Measurements from ENCODE around the gene CD24. TPM values are rescaled to one million over a fixed set of nuclear protein-coding genes. Genes with fewer than 3 reads are reported as not detected.

Gene CD24
- total RNA-seq, 1 experiment from 2014 or later: 1.5 TPM

DNA sequence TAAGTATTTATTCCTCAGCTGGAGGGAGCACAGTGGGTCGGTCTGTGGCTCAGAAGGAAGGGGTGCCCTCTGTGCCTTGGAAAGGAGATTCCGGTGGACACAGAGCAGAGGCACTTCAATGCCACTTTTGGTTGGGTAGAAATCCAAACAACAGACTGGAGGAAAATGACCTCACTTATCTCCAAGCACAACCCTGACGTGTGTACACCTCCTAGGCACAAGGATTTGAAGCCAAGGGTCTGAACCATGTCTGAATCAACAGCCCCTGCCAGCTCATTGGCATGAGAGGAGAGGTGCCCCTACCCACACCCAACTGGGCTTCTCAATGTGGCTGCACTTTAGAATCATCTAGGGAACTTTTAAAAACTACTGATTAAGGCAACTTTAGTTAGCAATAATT lies 13.4 kb downstream of the CD24 start:
- Histone ChIP-seq H3K9me3 (replicated peaks) (no peaks in the 10 kb centered on the region), H3K4me1 (no peaks in the 10 kb centered on the region), H3K36me3 (no peaks in the 10 kb centered on the region), H3K4me3 (no peak overlapping the region), H3K27ac (no peak overlapping the region), H3K27me3 (no peaks in the 10 kb centered on the region)
- DNase-seq: no peak

DNA sequence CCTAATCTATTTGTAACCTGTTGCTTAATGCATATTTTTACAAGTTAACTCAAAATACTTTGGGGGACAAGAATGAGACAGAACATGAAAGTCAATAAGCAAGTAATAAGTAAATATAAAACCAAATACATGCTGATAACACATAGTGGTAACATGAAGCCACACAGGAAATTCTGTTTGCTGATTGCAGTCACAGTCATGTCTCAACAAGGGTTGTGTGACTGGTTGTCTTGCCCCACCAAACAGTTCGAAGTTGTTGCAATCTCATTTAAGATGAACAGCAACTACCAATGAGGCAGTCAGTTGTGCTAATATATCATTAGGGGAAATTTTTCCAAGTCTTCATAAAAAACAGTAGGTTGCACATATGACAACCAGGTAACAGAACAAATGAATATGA lies 14.5 kb downstream of the CD24 start:
- H3K4me1 ChIP-seq: no peaks in the 10 kb centered on the region
- H3K9me3 ChIP-seq (replicated peaks): no peaks in the 10 kb centered on the region
- H3K27me3 ChIP-seq: no peaks in the 10 kb centered on the region
- no peak overlapping the region for H3K27ac ChIP-seq
- no peak overlapping the region for H3K4me3 ChIP-seq
- H3K36me3 ChIP-seq: no peaks in the 10 kb centered on the region
- DNase-seq: no peak

DNA sequence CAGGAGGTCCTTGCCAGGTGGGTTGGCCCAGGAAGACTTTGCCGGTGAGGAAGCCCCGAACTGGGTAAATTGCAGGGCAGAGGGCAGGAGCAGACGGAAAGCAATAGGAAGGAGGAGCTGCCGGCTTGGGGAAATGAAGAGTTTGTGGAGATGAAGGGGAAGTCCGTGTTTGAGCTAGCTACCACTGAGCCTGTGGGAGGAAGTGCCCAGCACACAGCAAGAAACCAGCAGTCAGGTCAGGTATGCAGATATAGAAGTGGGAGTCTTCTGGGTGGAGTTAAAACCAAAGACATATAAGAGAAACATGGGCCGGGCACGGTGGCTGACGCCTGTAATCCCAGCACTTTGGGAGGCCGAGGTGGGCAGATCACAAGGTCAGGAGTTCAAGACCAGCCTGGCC lies 34.7 kb downstream of the CD24 start:
- Histone ChIP-seq H3K27me3 (no peaks in the 10 kb centered on the region), H3K9me3 (replicated peaks) (no peaks in the 10 kb centered on the region), H3K27ac (no peak overlapping the region), H3K4me1 (no peaks in the 10 kb centered on the region), H3K36me3 (no peaks in the 10 kb centered on the region), H3K4me3 (no peak overlapping the region)
- DNase-seq: no peak

DNA sequence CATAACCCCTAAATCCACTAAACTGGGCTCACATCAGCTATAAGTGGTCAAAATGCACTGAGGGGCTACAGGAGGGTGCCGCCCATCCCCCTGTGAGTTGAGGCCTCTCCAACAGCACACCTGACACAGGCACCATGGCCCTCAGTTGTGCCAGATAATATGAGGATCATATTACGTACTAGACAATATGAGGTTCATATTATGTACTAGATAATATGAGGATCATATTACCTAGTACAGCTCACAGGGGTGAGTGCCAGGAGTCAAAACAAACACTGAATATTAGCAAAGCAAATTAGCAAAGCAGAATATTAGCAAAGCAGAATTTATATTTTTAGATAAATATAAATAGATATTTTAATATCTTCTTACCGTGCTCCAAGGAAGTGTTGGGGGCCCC lies 35.3 kb downstream of the CD24 start:
- H3K27ac ChIP-seq: no peak overlapping the region
- no peaks in the 10 kb centered on the region for H3K4me1 ChIP-seq
- H3K27me3 ChIP-seq: no peaks in the 10 kb centered on the region
- DNase-seq: no peak
- no peak overlapping the region for H3K4me3 ChIP-seq
- H3K36me3 ChIP-seq: no peaks in the 10 kb centered on the region
- H3K9me3 ChIP-seq (replicated peaks): no peaks in the 10 kb centered on the region

DNA sequence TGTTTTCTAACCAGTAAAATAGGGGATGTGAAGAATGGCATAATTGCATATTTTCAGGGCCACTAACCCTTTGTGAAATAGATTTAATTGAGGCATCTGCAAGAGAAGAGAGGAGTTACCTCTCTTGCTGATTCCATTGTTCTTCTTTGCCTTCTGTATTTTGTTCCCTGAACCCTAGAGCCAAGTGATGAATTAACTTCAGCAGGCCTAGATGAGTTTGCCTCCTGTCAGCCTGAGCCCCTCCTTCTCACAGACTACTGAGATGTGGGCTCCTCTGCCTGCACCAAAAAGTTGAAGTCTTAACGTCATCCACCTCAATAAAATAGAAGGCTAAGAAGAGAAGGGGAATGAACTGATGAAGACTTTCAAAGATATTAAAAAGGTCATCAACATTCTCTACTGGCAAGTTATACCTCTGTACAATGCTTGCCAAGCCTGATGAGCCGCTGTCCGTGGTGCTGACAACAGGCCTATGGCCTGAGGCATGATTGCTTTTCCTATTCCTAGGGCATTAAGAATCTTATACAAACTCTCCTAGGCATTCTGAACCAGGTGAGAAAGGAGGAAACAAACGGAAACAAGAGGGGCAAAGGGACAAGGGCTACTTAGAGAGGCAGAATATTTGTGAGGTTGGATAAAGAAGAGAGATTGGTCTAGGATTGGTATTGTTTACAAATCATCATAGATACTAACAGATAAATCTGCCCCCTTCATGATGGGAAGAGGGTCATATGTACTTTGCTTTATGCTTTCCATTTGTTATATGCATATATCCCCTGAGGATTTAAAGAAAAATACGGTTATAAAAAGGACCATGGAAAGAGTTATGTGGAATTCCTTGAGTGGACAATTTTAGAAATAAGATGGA lies 46.8 kb downstream of the CD24 start:
- peak; percentile 53 to 78 for DNase-seq
- Histone ChIP-seq H3K36me3 (no peaks in the 10 kb centered on the region), H3K27me3 (no peaks in the 10 kb centered on the region; the same call in none of the 2 replicates), H3K4me3 (no peak overlapping the region), H3K9me3 (replicated peaks) (no peaks in the 10 kb centered on the region), H3K27ac (no peak overlapping the region), H3K4me1 (0 out of 2 replicates have a peak, but pooled peaks cover 3% of the 10 kb centered on the region)

DNA sequence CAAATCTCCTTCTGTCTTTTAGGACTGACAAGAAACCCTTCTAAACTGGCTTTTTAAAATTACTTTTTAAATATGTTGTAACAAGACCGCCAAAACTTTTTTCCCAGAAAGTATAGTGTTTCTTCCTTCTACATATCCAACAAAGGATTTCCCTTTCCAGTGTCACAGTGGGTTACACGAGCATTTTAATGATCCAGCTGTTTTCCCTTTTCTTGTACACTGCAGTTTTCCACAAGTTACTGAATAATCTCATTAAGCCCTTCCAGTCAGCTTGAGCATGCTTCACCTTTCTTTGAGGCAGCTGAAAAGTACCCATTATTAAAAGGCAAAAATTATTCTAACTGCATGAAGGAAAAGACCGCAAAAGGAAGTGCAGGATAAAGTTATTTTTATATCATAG lies 48.6 kb downstream of the CD24 start:
- DNase-seq: peak in 1 of 2 experiments; percentile 17
- H3K27me3 ChIP-seq: no peaks in the 10 kb centered on the region; the same call in none of the 2 replicates

DNA sequence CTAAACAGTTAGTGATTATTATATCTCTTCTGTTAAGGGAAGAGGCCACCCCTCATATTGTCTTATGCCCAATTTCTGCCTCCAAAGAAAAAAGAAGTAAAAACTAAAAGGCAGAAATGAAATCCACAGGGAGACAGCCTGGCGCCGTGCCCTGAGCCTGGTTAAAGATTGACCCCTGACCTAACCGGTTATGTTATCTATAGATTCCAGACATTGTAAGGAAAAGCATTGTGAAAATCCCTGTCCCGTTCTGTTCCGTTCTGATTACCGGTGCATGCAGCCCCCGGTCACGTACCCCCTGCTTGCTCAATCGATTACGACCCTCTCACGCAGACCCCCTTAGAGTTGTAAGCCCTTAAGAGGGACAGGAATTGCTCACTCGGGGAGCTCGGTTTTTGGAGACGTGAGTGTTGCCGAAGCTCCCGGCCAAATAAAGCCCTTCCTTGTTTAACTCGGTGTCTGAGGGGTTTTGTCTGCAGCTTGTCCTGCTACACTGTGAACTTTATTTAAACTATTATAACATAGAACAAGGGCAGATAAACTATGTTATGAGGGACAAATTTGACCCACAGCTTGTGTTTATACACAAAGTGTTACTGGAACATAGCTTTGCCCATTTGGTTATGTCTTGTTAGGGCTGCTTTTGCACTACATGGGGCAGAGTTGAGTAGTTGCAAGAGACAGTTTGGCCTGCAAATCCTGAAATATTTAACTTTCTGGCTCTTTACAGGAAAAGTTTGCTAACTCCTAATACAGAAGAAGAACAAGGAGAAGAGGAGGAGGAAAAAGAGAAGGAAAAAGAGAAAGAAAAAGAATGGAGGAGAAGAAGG lies 49.6 kb downstream of the CD24 start:
- no peak overlapping the region for H3K27ac ChIP-seq
- H3K27me3 ChIP-seq: no peaks in the 10 kb centered on the region; the same call in none of the 2 replicates
- no peaks in the 10 kb centered on the region for H3K36me3 ChIP-seq
- H3K4me1 ChIP-seq: 0 out of 2 replicates have a peak, but pooled peaks cover 3% of the 10 kb centered on the region
- H3K9me3 ChIP-seq (replicated peaks): no peaks in the 10 kb centered on the region
- no peak for DNase-seq
- no peak overlapping the region for H3K4me3 ChIP-seq

More for the DNA sequence above, 48.6 kb downstream of the CD24 start:
- Histone ChIP-seq H3K27ac (no peak overlapping the region), H3K36me3 (no peaks in the 10 kb centered on the region), H3K4me1 (0 out of 2 replicates have a peak, but pooled peaks cover 3% of the 10 kb centered on the region), H3K9me3 (replicated peaks) (no peaks in the 10 kb centered on the region), H3K4me3 (no peak overlapping the region)

DNA sequence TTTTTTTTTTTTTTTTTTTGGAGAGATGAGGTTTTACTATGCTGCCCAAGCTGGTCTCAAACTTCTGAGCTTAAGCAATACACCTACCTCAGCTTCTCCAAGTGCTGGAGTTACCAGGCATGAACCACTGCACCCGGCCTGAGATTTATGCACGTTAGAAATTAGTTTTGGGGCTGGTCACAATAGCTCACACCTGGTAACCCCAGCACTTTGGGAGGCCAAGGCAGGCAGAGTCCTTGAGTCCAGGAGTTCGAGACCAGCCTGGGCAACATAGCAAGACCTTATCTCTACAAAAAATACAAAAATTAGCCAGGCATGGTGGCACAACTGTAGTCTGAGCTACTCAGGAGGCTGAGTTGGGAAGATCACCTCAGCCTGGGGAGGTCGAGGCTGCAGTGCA lies 51.9 kb downstream of the CD24 start:
- no peaks in the 10 kb centered on the region for H3K36me3 ChIP-seq
- H3K4me1 ChIP-seq: peaks cover 14% of the 10 kb centered on the region
- H3K27ac ChIP-seq: no peak overlapping the region
- no peak for DNase-seq
- H3K27me3 ChIP-seq: no peaks in the 10 kb centered on the region; the same call in none of the 2 replicates
- no peaks in the 10 kb centered on the region for H3K9me3 ChIP-seq (replicated peaks)
- H3K4me3 ChIP-seq: no peak overlapping the region

Other genes starting within 250 kb of the CD24 start
- 20.5 and 21.0 TPM in 2 replicates for gene MTRES1, start 53.5 kb upstream of the CD24 start, total RNA-seq (2014; rRNA removed; shearing (Covaris generic))
- 7.1 and 7.3 TPM in 2 replicates for gene BEND3, start 140.8 kb upstream of the CD24 start, total RNA-seq (2014; rRNA removed; shearing (Covaris generic))

Measured in SJCRH30 (cell line).